ENCODE measurements around the gene CYP4F11.

DNA sequence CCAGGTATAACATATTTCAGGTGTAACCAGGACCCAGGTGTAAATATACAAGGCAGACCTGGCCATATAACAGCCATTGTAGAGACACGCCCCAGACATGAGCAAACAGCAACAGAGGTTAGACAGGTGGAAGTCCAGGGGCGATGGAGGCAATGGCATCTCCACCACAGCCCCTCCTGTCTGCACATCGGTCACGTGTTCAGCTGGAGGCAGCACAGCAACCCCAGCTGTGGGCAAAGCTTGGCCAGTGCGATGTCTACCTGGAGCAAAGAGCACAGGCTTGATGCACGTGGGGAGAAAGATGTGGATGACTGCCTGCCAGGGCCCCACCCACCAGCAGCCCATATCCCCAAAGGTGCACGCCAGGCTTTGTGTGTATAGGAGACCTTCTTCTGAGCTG is 40.9 kb downstream of the CYP4F11 start:
- no peak for TF ChIP-seq POLR2A (IDR thresholded peaks at IDR 0.05)
- TF ChIP-seq, protein P1, sequence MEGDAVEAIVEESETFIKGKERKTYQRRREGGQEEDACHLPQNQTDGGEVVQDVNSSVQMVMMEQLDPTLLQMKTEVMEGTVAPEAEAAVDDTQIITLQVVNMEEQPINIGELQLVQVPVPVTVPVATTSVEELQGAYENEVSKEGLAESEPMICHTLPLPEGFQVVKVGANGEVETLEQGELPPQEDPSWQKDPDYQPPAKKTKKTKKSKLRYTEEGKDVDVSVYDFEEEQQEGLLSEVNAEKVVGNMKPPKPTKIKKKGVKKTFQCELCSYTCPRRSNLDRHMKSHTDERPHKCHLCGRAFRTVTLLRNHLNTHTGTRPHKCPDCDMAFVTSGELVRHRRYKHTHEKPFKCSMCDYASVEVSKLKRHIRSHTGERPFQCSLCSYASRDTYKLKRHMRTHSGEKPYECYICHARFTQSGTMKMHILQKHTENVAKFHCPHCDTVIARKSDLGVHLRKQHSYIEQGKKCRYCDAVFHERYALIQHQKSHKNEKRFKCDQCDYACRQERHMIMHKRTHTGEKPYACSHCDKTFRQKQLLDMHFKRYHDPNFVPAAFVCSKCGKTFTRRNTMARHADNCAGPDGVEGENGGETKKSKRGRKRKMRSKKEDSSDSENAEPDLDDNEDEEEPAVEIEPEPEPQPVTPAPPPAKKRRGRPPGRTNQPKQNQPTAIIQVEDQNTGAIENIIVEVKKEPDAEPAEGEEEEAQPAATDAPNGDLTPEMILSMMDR (IDR thresholded peaks at IDR 0.05) = no peak
